Fibroblast of skin of back (primary cell): ENCODE data around the gene HECTD2.
"Not testable (repeated sequence)": the region's sequence is repeated elsewhere in the genome, so short reads cannot be mapped to it uniquely, and the experiment has no call there.

Experiments used
- DNase-seq: peaks from one replicate; pipeline ENCODE4 v3.0.0-alpha.2; 2013

Gene HECTD2

DNA sequence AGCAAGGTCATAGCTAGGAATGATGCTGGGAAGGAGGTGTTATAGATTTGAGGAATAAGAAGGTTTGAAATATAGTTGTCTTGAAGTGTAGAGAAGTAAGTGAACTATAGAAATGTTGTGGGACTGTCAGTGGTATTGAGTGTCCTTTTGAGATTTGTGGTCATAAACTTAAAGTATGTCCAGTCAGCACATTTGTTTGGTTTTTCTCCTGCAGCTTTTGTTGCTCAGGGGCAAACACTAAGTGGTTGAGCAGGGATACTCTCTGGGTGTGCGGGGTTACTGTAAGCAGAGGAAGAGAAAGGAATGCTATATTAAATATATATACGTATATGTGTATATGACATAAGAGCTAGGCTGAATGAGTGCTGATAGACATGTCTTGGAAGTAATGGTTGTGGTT, 67.1 kb downstream of the HECTD2 start:
- no peak for DNase-seq

DNA sequence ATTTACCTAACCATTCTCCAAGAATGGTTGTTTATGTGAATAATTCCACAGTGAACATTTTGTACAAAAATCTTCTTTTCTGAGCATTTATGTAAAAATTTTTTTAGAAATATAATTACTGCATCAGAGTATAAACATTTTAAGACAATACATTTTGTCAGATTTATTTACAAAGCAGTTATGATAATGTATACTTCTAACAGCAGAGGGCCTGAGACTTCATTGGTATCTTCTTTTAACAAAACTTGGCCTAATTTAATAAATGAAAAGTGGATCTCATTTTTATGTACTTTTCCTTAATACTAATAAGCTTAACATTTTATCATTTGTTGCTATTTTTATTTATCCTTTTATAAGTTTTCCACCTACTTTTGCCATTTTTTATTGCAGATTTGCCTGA, 69.4 kb downstream of the HECTD2 start:
- no peak for DNase-seq

DNA sequence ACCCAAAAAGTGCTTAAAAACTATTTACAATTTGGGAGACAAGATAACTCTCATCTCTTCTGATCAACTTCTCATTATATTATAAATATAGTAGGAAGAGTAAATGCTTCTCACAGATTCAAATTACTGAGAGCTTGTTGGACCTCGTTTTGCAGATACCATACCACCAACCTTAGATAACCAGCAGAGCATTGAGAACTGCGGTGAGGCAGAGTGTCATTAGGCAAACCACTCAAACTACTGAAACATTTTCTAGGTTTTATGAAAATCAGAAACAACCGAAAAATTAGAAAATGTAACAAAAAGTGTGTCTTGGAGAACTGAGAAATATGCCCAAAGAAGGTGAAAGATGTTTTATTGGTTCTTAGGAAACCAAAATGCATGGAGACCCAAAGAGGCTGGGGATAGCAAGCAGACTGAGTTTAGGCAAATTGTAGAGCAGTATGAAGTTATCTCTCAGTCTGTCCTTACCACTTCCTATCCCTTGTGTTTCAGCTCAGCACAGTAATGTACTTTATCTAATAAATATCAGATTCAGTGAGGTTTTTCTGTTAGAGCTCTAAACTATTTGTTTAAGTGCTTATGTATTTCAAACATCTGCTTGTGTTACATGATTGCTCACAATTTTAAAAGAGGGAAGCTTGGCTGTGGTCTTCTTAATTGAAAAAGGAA, 77.9 kb downstream of the HECTD2 start:
- no peak for DNase-seq

DNA sequence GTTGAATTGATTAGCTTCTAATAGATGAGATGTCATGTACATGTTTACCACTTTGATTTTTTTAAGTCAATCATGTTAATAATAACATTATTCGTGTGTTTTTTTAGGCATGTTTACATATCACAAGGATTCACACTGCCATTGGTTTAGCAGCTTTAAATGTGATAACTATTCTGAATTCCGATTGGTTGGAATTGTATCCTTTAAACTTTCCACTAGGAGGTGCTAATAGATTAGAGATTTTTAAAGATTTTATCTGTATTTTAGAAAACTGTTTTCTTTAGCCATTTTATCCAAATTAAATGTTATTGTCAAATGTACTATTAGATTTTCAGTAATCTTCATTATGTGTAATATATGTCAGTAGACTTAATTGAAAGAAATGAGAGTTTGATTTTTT, 83.2 kb downstream of the HECTD2 start:
- peak; percentile 64 for DNase-seq

- peak; percentile 28 for DNase-seq
Observed at GRCh38 chr10:91495402-91495801, 85.3 kb downstream of the HECTD2 start.

DNA sequence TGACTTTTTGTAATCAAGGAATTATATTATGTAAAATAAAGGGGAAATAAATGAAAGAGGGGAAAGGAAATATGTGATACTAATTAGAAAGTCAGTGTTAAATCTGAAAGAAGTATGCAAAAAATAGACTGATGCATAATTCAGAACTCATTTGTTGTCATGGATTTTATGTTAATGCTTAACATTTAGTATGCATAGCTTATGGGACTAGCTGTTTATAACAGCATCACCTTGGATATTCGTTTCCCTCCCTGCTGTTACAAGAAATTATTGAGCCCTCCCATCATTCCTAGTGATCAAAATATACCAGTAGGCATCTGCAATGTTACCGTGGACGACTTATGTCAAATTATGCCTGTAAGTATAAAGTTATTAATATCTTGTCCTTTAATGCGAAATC, 85.9 kb downstream of the HECTD2 start:
- no peak for DNase-seq

GRCh38 chr10:91511549-91512330, 101.6 kb downstream of the HECTD2 start:
- DNase-seq: peak; percentile 93

DNA sequence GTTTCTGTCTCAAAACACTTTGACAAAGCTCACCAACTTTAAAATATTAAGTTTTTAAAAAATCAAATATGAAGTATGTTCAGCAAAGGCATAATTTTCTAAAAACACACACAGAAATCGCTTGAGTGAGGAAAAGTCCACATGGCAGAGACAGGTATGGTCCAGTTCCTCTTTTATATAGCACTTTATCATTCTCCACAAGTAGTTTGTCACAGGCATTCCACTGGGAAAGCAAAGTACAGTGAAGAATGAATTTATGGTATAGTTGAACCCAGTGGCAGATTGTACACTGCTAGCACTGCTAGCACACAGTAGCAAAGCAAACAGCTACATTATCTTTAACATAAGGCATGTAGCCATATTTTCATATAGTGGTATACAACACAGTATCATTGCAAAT, 102.3 kb downstream of the HECTD2 start:
- no peak for DNase-seq

- no peak for DNase-seq
Observed at GRCh38 chr10:91513598-91514424, 103.7 kb downstream of the HECTD2 start.

DNA sequence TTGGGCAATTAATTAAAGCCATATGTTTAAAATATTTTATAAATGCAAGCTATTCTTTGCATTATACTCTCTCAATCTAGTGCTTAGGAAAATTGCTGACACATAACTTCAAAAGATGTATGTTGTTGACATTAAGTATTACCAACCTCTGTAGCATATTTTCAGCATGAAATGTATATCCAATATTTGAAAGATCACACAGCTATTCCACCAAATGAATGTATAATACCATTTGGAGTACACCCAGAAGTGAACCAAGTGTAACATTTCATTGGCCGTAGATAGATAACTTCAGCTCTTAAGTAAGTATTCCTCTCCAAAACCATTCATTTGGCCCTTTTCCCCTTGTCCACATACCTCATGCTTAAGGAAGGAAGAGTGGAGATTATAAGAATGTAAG, 104.6 kb downstream of the HECTD2 start:
- DNase-seq: peak; percentile 77

DNA sequence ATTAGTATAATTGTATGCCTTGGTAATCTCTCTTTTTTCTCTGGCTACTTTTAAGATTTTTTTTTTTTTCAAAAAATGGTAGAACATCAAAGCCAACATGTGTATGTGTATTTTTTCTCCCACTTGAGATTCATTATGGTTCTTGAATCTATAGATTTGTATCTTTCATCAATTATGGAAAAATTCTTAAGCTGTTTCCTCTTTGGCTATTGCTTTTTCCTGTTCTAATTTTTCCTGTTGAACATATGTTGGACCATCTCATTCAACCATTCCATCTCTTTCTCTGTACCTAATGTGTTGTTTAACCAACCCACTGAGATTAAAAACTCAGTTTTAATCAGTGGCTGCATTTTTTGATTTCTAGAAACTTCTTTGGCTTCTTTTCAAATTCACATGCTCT, 107.2 kb downstream of the HECTD2 start:
- no peak for DNase-seq

DNA sequence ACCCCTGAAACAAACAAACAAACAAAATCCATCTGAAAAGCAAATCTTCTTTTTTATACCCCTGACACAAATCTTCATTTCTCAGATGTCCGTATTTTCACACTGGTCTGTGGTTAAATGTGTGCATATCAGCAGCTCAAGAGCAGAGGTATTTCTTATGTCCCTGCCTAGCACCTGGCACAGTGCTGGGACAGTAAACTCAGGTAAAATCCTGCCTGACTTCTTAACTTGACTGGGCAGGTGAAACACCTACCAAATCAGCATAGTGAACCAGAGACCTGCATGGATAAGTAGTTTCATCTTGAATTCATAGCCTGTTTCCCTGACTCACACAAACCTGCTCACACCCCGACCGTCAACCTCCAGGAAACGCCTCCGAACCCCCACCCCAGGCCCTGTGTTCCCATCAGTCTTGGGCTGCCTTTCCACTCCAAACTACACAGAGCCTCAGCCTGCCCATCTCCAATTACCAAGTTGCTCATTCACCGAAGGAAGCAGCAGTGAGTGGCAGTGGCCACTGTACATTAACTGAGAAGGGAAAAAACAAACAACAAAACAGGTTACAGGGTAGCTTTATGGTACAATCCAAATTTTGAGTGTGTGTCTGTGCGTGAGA, 109.9 kb downstream of the HECTD2 start:
- DNase-seq: no peak

GRCh38 chr10:91520661-91521060, 110.5 kb downstream of the HECTD2 start:
- DNase-seq: no peak

GRCh38 chr10:91521439-91521838, 111.3 kb downstream of the HECTD2 start:
- DNase-seq: no peak

- no peak for DNase-seq
Observed at GRCh38 chr10:91525896-91526712, 116.0 kb downstream of the HECTD2 start.

DNA sequence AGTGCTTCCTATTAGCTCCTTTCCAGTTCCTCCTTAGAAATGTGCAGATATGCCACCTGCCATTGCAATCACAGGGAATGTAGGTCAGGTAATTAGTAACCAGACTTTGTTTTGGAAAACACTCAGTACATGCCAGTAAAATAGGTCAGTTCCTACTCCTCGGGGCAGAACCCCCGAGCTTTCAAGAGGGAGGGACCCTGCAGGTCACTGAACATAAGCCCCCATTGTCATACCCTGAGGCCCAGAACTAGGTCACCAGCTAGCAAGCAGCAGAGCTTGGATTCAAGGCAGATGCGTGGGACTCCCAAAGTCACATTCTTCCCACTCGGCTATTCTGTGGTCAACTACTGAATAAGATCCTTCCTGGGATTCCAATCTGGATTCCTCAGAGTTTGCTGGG, 117.9 kb downstream of the HECTD2 start:
- no peak for DNase-seq

DNA sequence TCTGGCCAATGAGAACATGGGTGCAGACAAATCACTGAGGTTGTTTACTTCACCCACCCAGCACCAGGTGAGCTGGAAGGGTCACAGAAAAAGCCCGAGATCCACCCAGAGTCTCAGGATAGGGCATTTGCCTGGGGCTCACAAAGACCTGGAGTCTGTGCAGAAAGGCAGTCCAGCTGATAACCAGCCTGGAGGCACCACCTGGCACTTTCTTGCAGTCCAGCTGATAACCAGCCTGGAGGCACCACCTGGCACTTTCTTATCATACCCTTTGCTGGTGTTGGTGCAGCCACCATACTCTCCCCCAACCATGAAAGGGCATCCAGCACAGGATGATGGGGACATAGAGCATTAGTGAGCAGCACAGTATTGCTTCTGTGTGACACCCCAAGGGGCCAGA, 118.6 kb downstream of the HECTD2 start:
- no peak for DNase-seq

- DNase-seq: not testable (repeated sequence)
Observed at GRCh38 chr10:91534789-91535188, 124.6 kb downstream of the HECTD2 start.

DNA sequence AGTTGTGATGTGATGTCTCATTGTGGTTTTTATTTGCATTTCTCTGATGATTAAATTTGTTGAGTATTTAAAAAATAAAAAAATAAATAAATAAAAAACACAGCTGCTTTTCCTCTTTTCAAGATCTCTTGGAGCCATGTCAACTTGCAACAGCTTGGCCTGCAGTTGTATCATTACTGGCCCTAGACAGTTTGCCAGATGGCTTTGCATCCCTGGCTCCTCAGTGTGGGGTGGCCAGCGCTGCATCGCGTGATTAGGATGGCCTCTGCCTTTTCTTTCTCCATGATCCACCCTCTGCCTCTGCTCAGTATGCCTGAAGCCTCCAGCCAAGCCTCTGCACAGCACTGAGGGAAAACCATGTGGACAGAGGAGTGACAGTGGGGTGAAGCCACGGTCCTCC, 126.0 kb downstream of the HECTD2 start:
- DNase-seq: no peak

DNA sequence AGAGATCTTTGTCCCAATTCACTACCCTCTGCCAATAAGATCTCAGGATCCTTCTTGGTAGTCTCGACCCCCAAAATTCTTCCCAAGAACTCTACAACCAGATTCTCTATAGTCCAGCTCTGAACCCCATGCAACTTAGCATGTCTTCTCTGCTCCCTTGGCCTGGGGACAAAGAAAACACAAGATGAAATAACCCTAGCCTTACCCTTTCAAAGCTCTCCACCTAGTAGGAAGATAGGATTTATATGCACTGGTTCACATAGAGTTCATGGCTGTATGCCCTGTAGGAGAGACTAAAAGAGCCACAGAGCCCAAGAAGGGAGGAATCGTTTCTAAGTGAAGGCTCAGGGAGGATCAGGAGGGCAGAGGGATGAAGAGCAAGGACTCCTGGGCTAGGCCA, 126.6 kb downstream of the HECTD2 start:
- no peak for DNase-seq

- DNase-seq: no peak
Observed at GRCh38 chr10:91537614-91538383, 127.7 kb downstream of the HECTD2 start.
